ENCODE data around the gene ACADL. TPM values are rescaled to one million over a fixed set of nuclear protein-coding genes. Genes with fewer than 3 reads are reported as not detected.
A peak's percentile ranks its signal among the peaks of the same experiment; 100 is the strongest.

Gene ACADL
- total and polyA plus RNA-seq, 12 donors: 0.16 to 4.3 (median 0.86) TPM

- Histone ChIP-seq H3K4me1 (peaks cover 3 to 35% (median 32%) of the 10 kb centered on the region in 9 donors), H3K27ac (peak overlapping the region; percentile 87 to 100 (median 99)), H3K4me3 (peak overlapping the region; percentile 42 to 94 (median 86)), H3K36me3 (no peaks in the 10 kb centered on the region), H3K27me3 (peaks cover 0 to 9% (median 0%) of the 10 kb centered on the region in 7 donors), H3K9me3 (peaks cover 0 to 3% (median 0%) of the 10 kb centered on the region in 11 donors)
- TF ChIP-seq CTCF (IDR thresholded peaks at IDR 0.05): no peak
- no peak for ATAC-seq
- intact Hi-C loops (cut with DNase I): loop anchor here in 4 of 10 donors (5.0 to 10.0 kb wide), 2 partner anchors 167 to 170 kb away; partner anchors contain the start of gene RPE (in 4 of the 4)
- DNase-seq: no peak
- 4% methylated on average over 8 of the region's 8 CpGs for WGBS, 2 donors
These were observed 53.0 kb downstream of the ACADL start for GRCh38 chr2:210172219-210172575.

- ATAC-seq (peak; percentile 92 to 97 (median 94)), DNase-seq (peak; percentile 99)
- H3K27ac ChIP-seq: peak within 1 kb of the TSS; percentile 97 to 100 (median 99)
- intact Hi-C loops (cut with DNase I): loop anchor here in 6 of 10 donors (1.0 to 10.0 kb wide), 4 partner anchors 167 to 169 kb away; partner anchors contain the start of gene RPE (in 6 of the 6)
- H3K9me3 ChIP-seq: no peaks in the 10 kb centered on the region
- peak in 2 of 9 donors; percentile 5 to 13 for TF ChIP-seq CTCF (IDR thresholded peaks at IDR 0.05)
- peaks cover 3 to 42% (median 39%) of the 10 kb centered on the region in 9 donors for H3K4me1 ChIP-seq
- 0 to 1% methylated on average over 47 to 65 of the region's 67 CpGs for WGBS, 2 donors
- H3K27me3 ChIP-seq: peaks cover 0 to 9% (median 0%) of the 10 kb centered on the region in 7 donors
- peak within 1 kb of the TSS; percentile 71 to 94 (median 86) for H3K4me3 ChIP-seq
- H3K36me3 ChIP-seq: no peaks in the 10 kb centered on the region
These were observed 53.7 kb downstream of the ACADL start, which contains the start of gene KANSL1L for GRCh38 chr2:210171309-210172218. Gene KANSL1L, minus strand, starts transcription at chr2:210171409. Its CDS starts 16,827 bp downstream, at chr2:210154582.

- peak; percentile 85 to 95 (median 92) for ATAC-seq
- Histone ChIP-seq H3K27ac (peak overlapping the region; percentile 97 to 100 (median 99)), H3K36me3 (no peaks in the 10 kb centered on the region), H3K4me1 (peaks cover 3 to 51% (median 46%) of the 10 kb centered on the region in 9 donors), H3K4me3 (peak overlapping the region; percentile 71 to 94 (median 86)), H3K27me3 (peaks cover 0 to 9% (median 0%) of the 10 kb centered on the region in 7 donors), H3K9me3 (no peaks in the 10 kb centered on the region)
- peak; percentile 96 to 97 for DNase-seq
- TF ChIP-seq CTCF (IDR thresholded peaks at IDR 0.05): peak in 2 of 9 donors; percentile 7 to 17
- WGBS, 2 donors: 0 to 1% methylated on average over 48 to 64 of the region's 64 CpGs
- intact Hi-C loops (cut with DNase I): loop anchor here in 6 of 10 donors (1.0 to 10.0 kb wide), 4 partner anchors 166 to 168 kb away; partner anchors contain the start of gene RPE (in 6 of the 6)
These were observed 54.6 kb downstream of the ACADL start for GRCh38 chr2:210170446-210171303.

GRCh38 chr2:210170196-210170445 is 55.1 kb downstream of the ACADL start:
- H3K27me3 ChIP-seq: peaks cover 0 to 9% (median 0%) of the 10 kb centered on the region in 7 donors
- 0% methylated on average over 6 of the region's 6 CpGs for WGBS, 2 donors
- peaks cover 3 to 52% (median 51%) of the 10 kb centered on the region in 9 donors for H3K4me1 ChIP-seq
- no peaks in the 10 kb centered on the region for H3K9me3 ChIP-seq
- H3K27ac ChIP-seq: peak overlapping the region; percentile 97 to 100 (median 99)
- intact Hi-C loops (cut with DNase I): loop anchor here in 5 of 10 donors (2.0 to 10.0 kb wide), 3 partner anchors 165 to 168 kb away; partner anchors contain the start of gene RPE (in 5 of the 5)
- TF ChIP-seq CTCF (IDR thresholded peaks at IDR 0.05): no peak
- ATAC-seq: no peak
- DNase-seq: peak in 1 of 2 donors; percentile 24
- peak overlapping the region; percentile 71 to 94 (median 86) for H3K4me3 ChIP-seq
- no peaks in the 10 kb centered on the region for H3K36me3 ChIP-seq

All from heart right ventricle (tissue), 16 donors.